Panc1 (cell line): ENCODE results near the gene GARRE1. TPM values are rescaled to one million over a fixed set of nuclear protein-coding genes. Genes with fewer than 3 reads are reported as not detected.
"Not testable (repeated sequence)": the region's sequence is repeated elsewhere in the genome, so short reads cannot be mapped to it uniquely, and the experiment has no call there.

Experiments used
- ATAC-seq: fragments of 200-7000 bp; cut with Tn5 transposase; 2 replicates; pipeline ENCODE4 v1.9.1; 2020; ENCODE audit warnings: mild to moderate bottlenecking, moderate library complexity
- BruUV-seq: library from RNA; stranded (reverse); fragments of 400-500 nt; replicated peaks from 2 replicates; lab custom pipeline; 2021; lab: Mats Ljungman, UMichigan
- CTCF ChIA-PET: fragments of 300-600 bp; sonication (Branson Sonifier 250); formaldehyde crosslinking; loops from one replicate; lab custom pipeline; 2022; ENCODE audit warnings: antibody characterized with exemption; lab: Charles Lee
- POLR2A ChIA-PET: fragments of 300-600 bp; sonication (Branson Sonifier 250); formaldehyde crosslinking; loops from one replicate; lab custom pipeline; 2022; ENCODE audit warnings: antibody characterized with exemption; lab: Charles Lee
- DNase-seq: peaks from one replicate; pipeline ENCODE4 v3.0.0-alpha.2; 2010; ENCODE audit warnings: low read depth, low spot score
- H3K27ac ChIP-seq: 2 replicates; pipeline ENCODE4 v1.5.1; 2011; ENCODE audit warnings: mild to moderate bottlenecking, low read length, inconsistent platforms
- H3K27me3 ChIP-seq: fragments of 200-500 bp; sonication (Bioruptor generic); 2 replicates; pipeline ENCODE4 v1.6.0; 2014; ENCODE audit warnings: low read length, inconsistent platforms; ENCODE audit not compliant: control insufficient read depth, insufficient read depth
- H3K36me3 ChIP-seq: fragments of 200-500 bp; sonication (Bioruptor generic); 2 replicates; pipeline ENCODE4 v1.5.1; 2014; ENCODE audit warnings: inconsistent platforms, mild to moderate bottlenecking, low read length, moderate library complexity; ENCODE audit not compliant: control insufficient read depth, insufficient read depth
- H3K4me1 ChIP-seq: 2 replicates; pipeline ENCODE4 v1.5.1; 2011; ENCODE audit warnings: inconsistent platforms, mild to moderate bottlenecking, low read length, moderate library complexity; ENCODE audit not compliant: control insufficient read depth, insufficient read depth
- H3K4me3 ChIP-seq, 2 experiments: 2 replicates each; pipeline ENCODE4 v1.5.1; 2011 to 2012; ENCODE audit warnings: low read depth in 2 of 2, low read length in 2 of 2, mild to moderate bottlenecking in 2 of 2, inconsistent platforms in 1 of 2, moderate library complexity in 1 of 2
- H3K9me3 ChIP-seq: fragments of 200-500 bp; sonication (Bioruptor generic); 2 replicates; pipeline ENCODE4 v1.5.1; 2014; ENCODE audit warnings: low read depth, mild to moderate bottlenecking, inconsistent platforms, low read length, moderate library complexity; ENCODE audit not compliant: control insufficient read depth, insufficient read depth
- CTCF ChIP-seq: fragments of 450-650 bp; IDR thresholded peaks from 2 replicates; pipeline ENCODE4 v1.5.1; 2017; ENCODE audit warnings: mild to moderate bottlenecking
- POLR2AphosphoS5 ChIP-seq: IDR thresholded peaks from 2 replicates; pipeline ENCODE4 v1.6.1; 2012; ENCODE audit warnings: mild to moderate bottlenecking, low read depth, low read length, moderate library complexity
- REST ChIP-seq, 2 experiments: IDR thresholded peaks; 2 replicates each; pipeline ENCODE4 v1.6.1; 2011 to 2012; ENCODE audit warnings: low read depth in 2 of 2, control low read depth in 1 of 2, low read length in 1 of 2, mild to moderate bottlenecking in 1 of 2, moderate library complexity in 1 of 2; ENCODE audit not compliant: insufficient read depth in 1 of 2
- SIN3A ChIP-seq: IDR thresholded peaks from 2 replicates; pipeline ENCODE4 v1.6.1; 2012; ENCODE audit warnings: low read depth, mild to moderate bottlenecking, low read length, moderate library complexity, borderline replicate concordance; ENCODE audit not compliant: insufficient read depth
- TCF7L2 ChIP-seq: IDR thresholded peaks from 2 replicates; pipeline ENCODE4 v1.6.1; 2011; ENCODE audit warnings: mild to moderate bottlenecking, low read depth, low read length, inconsistent platforms
- in situ Hi-C: cut with HindIII; loops from 2 replicates; pipeline ENCODE4 v1.10.0; 2016; ENCODE audit warnings: low sequenced_read_pairs, low pct_unique_long_range_greater_than_20kb
- intact Hi-C: fragments of 100-400 bp; cut with micrococcal nuclease; formaldehyde crosslinking; loops from one replicate; pipeline ENCODE4 v1.10.0; 2022; ENCODE audit not compliant: unreplicated experiment
- total RNA-seq: library from RNA; stranded (reverse); gene quantifications from one replicate; pipeline ENCODE4 v1.2.1, GENCODE V29; 2021; ENCODE audit not compliant: unreplicated experiment

The GARRE1 gene
- total RNA-seq, 1 experiment from 2014 or later: 19.7 TPM

GRCh38 chr19:34278783-34279182, 24.4 kb downstream of the GARRE1 start:
- Histone ChIP-seq H3K36me3 (no peaks in the 10 kb centered on the region), H3K27me3 (no peaks in the 10 kb centered on the region), H3K9me3 (no peaks in the 10 kb centered on the region), H3K4me3 (no peak overlapping the region), H3K4me1 (no peaks in the 10 kb centered on the region), H3K27ac (no peak overlapping the region)
- DNase-seq (no peak), ATAC-seq (no peak)
- TF ChIP-seq TCF7L2 (no peak), CTCF (no peak), SIN3A (no peak), REST (IDR thresholded peaks at IDR 0.05; ENCODE audit: insufficient read depth in 1 of 2, low read depth in 2 of 2, low read length in 1 of 2) (no peak), POLR2AphosphoS5 (no peak)
- intact Hi-C loops: no loop called here
- in situ Hi-C loops: no loop called here
- POLR2A ChIA-PET: no interaction called here
- CTCF ChIA-PET: no interaction called here
- no TSS peak for BruUV-seq

GRCh38 chr19:34281444-34281843, 27.1 kb downstream of the GARRE1 start:
- H3K4me1 ChIP-seq, BruUV-seq, POLR2A ChIA-PET, H3K9me3 ChIP-seq, ATAC-seq, DNase-seq, H3K27me3 ChIP-seq, in situ Hi-C loops, H3K36me3 ChIP-seq, H3K27ac ChIP-seq, CTCF ChIA-PET, H3K4me3 ChIP-seq, intact Hi-C loops: not testable (repeated sequence)

GRCh38 chr19:34282611-34283519, 28.5 kb downstream of the GARRE1 start:
- in situ Hi-C loops: no loop called here
- ATAC-seq (no peak; the same call in 1 of the 2 replicates), DNase-seq (no peak)
- Histone ChIP-seq H3K27ac (no peak overlapping the region), H3K4me3 (no peak overlapping the region), H3K27me3 (no peaks in the 10 kb centered on the region), H3K4me1 (no peaks in the 10 kb centered on the region), H3K36me3 (no peaks in the 10 kb centered on the region), H3K9me3 (no peaks in the 10 kb centered on the region)
- CTCF ChIA-PET: no interaction called here
- intact Hi-C loops: no loop called here
- BruUV-seq: TSS peak; percentile 25
- POLR2A ChIA-PET: interaction anchor here (0.6 kb wide), 1 partner anchor 99 kb away, joined by 7 read pairs; no protein-coding TSS in a partner anchor
- no peak for TF ChIP-seq SIN3A
- no peak for TF ChIP-seq REST (IDR thresholded peaks at IDR 0.05; ENCODE audit: insufficient read depth in 1 of 2, low read depth in 2 of 2, low read length in 1 of 2)
- TF ChIP-seq TCF7L2: no peak
- no peak for TF ChIP-seq CTCF
- no peak for TF ChIP-seq POLR2AphosphoS5
